Mammary epithelial cell (primary cell): ENCODE data around the gene SH3PXD2B.

ENCODE experiments used
- EZH2 ChIP-seq: IDR thresholded peaks from 2 replicates; pipeline ENCODE4 v1.6.1; 2012; ENCODE audit warnings: low read length, inconsistent platforms, borderline replicate concordance
- TF ChIP-seq, protein P1 (sequence below), 2 donors: IDR thresholded peaks in 1 of 2; conservative IDR thresholded peaks in 1 of 2; 2 replicates each; pipeline ENCODE4 v1.5.1; 2011 to 2012; ENCODE audit warnings: inconsistent platforms in 2 of 2, low read length in 2 of 2, mild to moderate bottlenecking in 2 of 2, control low read depth in 1 of 2, low read depth in 1 of 2; ENCODE audit not compliant: insufficient read depth in 1 of 2; ENCODE audit errors: extremely low read depth in 1 of 2

DNA sequence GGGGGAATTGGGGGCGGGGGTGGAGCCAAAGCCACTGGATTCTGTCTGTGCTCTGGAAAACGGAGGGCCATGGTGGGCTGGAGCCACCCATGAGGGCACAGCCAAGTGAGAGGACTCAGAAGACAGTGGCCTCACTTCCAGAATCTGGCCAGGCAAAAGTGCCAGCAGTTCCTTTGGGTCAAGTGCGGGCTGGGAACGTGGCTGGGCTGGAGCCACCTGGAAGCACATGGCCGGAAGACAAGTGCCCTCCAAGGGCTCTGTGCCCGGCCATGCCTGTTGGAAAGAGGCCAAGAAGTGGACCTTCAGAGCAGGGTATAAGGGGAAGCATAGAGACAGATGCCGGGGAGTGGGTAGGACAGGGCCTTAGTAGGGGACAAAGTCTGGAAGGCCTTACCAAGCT is 11.7 kb upstream of the SH3PXD2B start:
- TF ChIP-seq, protein P1, sequence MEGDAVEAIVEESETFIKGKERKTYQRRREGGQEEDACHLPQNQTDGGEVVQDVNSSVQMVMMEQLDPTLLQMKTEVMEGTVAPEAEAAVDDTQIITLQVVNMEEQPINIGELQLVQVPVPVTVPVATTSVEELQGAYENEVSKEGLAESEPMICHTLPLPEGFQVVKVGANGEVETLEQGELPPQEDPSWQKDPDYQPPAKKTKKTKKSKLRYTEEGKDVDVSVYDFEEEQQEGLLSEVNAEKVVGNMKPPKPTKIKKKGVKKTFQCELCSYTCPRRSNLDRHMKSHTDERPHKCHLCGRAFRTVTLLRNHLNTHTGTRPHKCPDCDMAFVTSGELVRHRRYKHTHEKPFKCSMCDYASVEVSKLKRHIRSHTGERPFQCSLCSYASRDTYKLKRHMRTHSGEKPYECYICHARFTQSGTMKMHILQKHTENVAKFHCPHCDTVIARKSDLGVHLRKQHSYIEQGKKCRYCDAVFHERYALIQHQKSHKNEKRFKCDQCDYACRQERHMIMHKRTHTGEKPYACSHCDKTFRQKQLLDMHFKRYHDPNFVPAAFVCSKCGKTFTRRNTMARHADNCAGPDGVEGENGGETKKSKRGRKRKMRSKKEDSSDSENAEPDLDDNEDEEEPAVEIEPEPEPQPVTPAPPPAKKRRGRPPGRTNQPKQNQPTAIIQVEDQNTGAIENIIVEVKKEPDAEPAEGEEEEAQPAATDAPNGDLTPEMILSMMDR (conservative IDR thresholded peaks at IDR 0.05 in 1 of 2, IDR thresholded peaks at IDR 0.05 in 1 of 2; ENCODE audit: extremely low read depth in 1 of 2, insufficient read depth in 1 of 2, low read depth in 1 of 2, low read length in 2 of 2) = no peak
- no peak for TF ChIP-seq EZH2
